H54 (cell line): ENCODE data around the gene PPIL4.
A peak's percentile ranks its signal among the peaks of the same experiment; 100 is the strongest.

Experiments used
- DNase-seq: peaks from one replicate; pipeline ENCODE4 v3.0.0; 2011; ENCODE audit warnings: low spot score, mixed read lengths; ENCODE audit not compliant: insufficient read length
- FAIRE-seq: peaks from 3 replicates; lab custom pipeline; 2011; peaks lifted over from hg19 to GRCh38; lab: Jason Lieb, UNC
- POLR2A ChIP-seq: IDR thresholded peaks from 2 replicates; pipeline ENCODE4 v1.6.1; 2011; ENCODE audit warnings: low read depth, mild to moderate bottlenecking, low read length

The PPIL4 gene

DNA sequence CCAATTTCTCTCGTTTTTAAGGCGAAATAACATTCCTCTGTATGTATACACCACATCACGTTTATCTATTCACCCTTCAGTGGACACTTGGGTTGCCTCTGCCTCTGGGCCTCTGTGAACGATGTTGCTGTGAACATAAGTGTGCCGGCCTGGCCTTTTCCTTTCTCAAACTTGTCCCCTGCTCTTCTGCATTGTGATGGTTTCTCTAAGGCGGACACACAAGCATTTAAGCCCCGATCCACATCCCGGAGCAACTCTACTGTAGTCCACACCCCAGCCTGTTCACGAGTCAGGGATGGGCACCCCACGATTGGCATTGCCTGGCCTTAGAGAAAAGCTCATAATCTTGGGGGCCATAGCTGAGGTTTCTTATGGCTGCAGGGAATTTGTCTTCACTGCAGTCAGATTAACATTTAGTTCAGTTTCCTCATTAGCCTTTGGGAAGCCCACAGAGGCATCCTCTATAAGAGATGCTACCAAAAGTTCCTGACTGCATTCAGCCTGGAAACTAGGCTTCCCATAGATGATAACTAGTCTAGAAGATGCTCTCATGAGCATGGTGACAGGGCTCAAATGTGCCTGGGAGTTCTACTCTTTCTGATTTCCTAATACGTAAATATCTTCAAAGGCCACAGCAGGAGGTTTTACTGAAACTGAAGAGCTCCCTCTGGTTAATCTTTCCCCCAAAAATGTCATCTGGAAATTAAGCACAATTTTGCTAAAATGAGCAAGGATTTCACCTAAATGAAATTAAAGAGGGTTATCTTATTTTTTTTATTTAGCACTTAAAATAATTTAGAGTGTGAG lies 61.8 kb downstream of the PPIL4 start:
- DNase-seq = no peak
- TF ChIP-seq POLR2A = no peak
- FAIRE-seq = no peak

- no peak for DNase-seq
- FAIRE-seq = no peak
- TF ChIP-seq POLR2A = no peak
Observed at GRCh38 chr6:149483334-149483725, 62.5 kb downstream of the PPIL4 start.

DNA sequence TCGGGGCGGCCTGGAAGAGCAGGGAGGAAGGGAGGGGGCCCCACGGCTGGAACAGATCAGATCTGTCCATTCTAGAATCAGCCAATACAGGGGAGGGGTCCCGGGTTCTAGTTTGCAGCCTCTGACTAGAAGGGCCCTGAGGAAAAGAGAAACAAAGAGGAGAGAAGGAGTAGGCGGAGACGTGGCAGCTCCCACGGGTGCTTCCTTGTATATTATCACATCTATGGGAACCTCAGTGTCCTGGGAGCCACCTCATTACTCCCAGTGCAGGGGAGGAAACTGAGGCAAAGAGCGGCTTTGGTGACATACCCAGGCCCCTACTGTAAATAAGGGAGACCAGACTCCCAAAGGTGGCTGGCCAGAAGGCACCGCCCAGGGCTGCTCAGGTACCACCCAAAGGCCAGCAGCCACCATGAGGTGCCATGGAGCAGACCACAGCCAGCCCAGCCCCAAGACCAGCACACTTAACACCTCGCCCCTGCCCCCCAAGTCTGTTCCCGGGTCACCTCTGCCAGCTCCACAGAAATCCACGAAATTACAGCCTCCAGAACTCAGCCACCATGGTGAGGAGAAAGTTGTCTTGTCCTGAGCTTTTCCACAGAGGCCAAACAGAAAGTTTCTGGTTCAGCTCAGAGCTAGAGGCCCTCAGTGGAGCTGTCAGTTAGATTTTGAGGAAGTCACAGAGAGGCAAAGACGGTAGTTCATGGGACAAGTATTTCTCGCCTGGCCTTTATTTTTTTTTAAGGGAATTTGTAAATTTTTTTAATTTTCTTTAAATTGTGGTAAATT lies 63.1 kb downstream of the PPIL4 start:
- no peak for FAIRE-seq
- no peak for DNase-seq
- TF ChIP-seq POLR2A = no peak

- no peak for DNase-seq
- FAIRE-seq = no peak
- TF ChIP-seq POLR2A = no peak
Observed at GRCh38 chr6:149480502-149481280, 65.2 kb downstream of the PPIL4 start.

DNA sequence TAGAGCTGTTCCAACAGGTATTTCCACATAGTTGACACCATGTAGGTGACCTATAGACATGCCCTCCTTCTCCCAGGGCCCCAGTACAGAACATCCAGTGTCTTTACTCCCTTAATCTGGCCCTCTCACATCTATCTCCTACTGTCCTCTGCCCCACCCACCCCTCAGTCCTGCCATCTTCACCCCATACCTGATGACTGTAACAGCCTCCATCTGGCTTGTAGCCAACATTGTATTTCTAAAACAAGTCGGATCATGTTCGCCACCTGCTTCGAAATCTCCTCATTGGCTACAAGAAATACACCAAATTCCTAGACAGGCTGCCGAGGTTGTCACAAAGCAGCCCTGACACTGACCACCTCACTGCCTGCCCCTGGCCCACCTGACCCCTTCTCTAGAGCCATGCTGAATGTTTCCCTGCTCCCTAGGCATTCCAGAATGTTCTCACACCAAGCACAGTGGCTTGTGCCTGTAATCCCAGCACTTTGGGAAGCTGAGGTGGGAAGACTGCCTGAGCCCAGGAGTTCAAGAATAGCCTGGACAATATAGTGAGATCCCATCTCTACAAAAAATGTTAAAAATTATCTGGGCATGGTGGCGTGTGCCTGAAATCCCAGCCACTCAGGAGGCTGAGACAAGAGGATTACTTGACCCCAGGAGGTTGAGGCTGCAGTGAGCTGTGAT lies 67.1 kb downstream of the PPIL4 start:
- DNase-seq (no peak), FAIRE-seq (no peak)
- TF ChIP-seq POLR2A = no peak

DNA sequence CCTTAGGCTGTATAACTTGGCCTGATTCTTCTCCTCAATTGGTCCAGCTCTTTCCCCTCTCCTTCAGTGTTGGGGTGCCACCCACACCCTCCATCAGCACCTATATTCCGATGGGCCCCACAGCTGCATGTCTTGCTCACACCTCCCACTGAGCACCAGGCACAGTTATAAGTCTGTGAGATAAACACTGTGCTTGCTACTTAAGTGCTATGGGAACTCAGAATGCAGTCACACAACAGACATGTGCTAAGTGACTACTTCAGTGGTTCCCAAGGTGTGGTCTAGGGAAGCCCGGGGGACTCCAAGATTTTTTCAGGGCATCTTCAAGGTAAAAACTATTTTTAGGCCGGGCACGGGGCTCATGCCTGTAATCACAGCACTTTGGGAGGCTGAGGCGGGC lies 68.3 kb downstream of the PPIL4 start:
- no peak for DNase-seq
- no peak for FAIRE-seq
- no peak for TF ChIP-seq POLR2A

GRCh38 chr6:149476789-149477455 lies 68.9 kb downstream of the PPIL4 start:
- TF ChIP-seq POLR2A = no peak
- no peak for FAIRE-seq
- no peak for DNase-seq

- TF ChIP-seq POLR2A = no peak
- DNase-seq = no peak
- FAIRE-seq = no peak
Observed at GRCh38 chr6:149474108-149474935, 71.5 kb downstream of the PPIL4 start.

- FAIRE-seq (peak; percentile 66), DNase-seq (no peak)
Observed at GRCh38 chr6:149473080-149474052, 72.5 kb downstream of the PPIL4 start.

GRCh38 chr6:149472241-149472640 lies 73.6 kb downstream of the PPIL4 start:
- DNase-seq = no peak
- FAIRE-seq = no peak
- no peak for TF ChIP-seq POLR2A

More at GRCh38 chr6:149473080-149474052, 72.5 kb downstream of the PPIL4 start:
- no peak for TF ChIP-seq POLR2A

DNA sequence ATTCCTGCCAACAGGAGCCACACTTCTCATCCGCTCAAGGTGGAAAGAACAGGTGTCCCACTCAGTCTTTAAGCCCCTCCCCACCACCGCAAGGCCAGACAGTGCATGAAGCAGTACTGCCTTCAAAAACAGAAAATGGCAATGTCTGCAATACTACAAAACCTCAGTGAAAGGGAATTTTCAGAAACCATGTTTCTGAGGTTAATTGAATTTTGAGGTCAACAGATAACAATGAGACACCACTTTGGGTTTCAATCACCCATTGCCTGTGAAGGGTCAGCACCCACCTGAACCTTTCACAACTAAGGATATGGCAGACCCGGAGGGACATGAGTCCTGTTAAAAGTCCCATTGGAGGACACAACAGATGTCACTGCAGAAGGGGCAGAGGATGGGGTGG lies 74.0 kb downstream of the PPIL4 start:
- no peak for TF ChIP-seq POLR2A
- FAIRE-seq (no peak), DNase-seq (no peak)
